Measurements from ENCODE around the gene CDK6. TPM values are rescaled to one million over a fixed set of nuclear protein-coding genes. Genes with fewer than 3 reads are reported as not detected.
"Not testable (repeated sequence)": the region's sequence is repeated elsewhere in the genome, so short reads cannot be mapped to it uniquely, and the experiment has no call there.

CDK6 gene
- total RNA-seq, 1 donor: 36.0 TPM

DNA sequence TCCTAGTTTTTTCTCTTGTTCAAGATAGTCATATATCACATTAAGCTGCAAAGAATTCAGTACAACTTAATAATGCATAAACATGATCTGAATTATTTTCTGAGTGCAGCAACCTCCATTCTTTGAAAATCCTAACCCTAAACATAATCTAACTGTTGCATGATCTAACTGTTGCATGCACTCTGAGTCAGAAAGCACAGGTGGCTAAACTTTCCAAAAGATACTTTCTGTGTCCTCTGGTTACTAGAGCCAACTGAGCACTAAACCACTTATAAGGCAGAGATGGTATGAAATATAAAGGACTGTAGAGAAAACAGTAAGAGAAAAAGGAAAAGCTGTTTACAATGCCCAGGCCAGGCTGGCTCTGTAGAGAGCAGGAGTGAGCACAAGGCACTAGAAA is 223.2 kb downstream of the CDK6 start:
- TF ChIP-seq, protein P1, sequence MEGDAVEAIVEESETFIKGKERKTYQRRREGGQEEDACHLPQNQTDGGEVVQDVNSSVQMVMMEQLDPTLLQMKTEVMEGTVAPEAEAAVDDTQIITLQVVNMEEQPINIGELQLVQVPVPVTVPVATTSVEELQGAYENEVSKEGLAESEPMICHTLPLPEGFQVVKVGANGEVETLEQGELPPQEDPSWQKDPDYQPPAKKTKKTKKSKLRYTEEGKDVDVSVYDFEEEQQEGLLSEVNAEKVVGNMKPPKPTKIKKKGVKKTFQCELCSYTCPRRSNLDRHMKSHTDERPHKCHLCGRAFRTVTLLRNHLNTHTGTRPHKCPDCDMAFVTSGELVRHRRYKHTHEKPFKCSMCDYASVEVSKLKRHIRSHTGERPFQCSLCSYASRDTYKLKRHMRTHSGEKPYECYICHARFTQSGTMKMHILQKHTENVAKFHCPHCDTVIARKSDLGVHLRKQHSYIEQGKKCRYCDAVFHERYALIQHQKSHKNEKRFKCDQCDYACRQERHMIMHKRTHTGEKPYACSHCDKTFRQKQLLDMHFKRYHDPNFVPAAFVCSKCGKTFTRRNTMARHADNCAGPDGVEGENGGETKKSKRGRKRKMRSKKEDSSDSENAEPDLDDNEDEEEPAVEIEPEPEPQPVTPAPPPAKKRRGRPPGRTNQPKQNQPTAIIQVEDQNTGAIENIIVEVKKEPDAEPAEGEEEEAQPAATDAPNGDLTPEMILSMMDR (IDR thresholded peaks at IDR 0.05; ENCODE audit: insufficient read depth, low read length): no peak
- no peak overlapping the region for H3K4me3 ChIP-seq (ENCODE audit: low read depth, low read length)
- DNase-seq (ENCODE audit: low read depth): no peak

DNA sequence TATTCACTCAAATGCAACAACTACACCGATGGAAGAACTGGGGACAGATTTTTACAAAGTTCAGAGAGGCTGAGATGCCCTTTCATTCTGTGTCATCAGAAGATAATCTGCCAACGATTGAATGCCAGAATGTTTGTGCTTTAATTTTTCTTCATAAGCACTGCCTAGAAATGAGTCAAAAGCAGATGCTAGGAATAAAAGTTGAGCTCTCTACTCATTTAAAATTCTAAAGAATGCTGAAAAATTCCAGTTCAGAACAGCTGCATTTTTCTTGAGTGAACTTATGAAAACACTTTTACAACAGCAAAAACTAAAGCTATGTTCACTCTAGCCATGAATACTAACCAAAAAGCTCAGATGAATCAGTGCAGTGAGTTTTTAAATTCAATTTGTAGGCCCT is 223.9 kb downstream of the CDK6 start:
- H3K4me3 ChIP-seq (ENCODE audit: low read depth, low read length): no peak overlapping the region
- DNase-seq (ENCODE audit: low read depth): peak; percentile 69
- TF ChIP-seq, protein P1 (IDR thresholded peaks at IDR 0.05; ENCODE audit: insufficient read depth, low read length): no peak

DNA sequence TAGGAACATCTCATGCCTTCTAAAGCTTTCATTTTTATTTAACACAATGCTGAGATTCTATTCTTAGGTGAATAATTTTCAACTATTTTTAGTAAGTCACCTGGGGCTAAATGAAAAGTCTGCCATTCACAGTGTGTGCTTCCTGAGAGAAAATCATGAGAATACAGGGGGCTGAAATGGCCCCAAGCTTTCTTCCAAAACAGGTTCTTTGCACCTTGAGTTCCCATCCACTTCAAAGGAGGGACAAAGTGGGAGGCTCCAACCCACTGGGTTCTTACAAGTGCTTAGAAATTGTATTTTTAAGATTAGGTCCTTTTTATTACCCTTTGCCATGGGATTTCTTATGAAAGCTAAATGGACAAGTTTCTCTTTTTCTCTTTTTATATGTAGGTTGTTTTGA is 224.6 kb downstream of the CDK6 start:
- TF ChIP-seq, protein P1 (IDR thresholded peaks at IDR 0.05; ENCODE audit: insufficient read depth, low read length): no peak
- DNase-seq (ENCODE audit: low read depth): no peak
- no peak overlapping the region for H3K4me3 ChIP-seq (ENCODE audit: low read depth, low read length)

DNA sequence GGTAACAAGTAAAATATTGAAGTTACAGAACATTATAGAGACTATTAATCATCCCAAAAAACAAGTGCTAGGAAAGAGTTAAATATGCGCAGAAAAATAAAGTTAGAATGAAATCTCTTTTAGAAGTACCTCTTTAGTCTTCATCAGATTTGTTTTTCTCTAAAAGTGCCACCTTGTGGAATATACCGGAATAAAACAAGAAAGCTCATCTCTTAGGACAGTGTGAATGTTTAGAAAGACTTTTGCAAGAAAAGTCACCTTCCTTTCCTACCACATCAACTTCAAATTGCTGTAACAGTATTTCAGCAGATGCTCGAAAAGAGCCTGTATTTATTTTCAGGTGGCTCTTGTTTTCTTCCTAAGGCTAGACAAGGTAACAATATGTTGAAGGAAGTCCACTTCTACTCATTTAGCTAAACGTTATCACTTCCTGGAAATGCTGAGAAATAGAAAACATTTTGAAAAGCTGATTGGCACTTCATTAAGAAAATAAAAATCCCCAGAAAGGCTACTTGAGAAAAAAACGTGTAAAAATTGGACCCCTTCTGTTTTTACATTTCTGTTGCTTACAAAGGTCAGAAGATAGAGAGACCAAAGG is 226.4 kb downstream of the CDK6 start:
- TF ChIP-seq, protein P1 (IDR thresholded peaks at IDR 0.05; ENCODE audit: insufficient read depth, low read length): peak; percentile 42
- no peak overlapping the region for H3K4me3 ChIP-seq (ENCODE audit: low read depth, low read length)
- DNase-seq (ENCODE audit: low read depth): peak; percentile 57

DNA sequence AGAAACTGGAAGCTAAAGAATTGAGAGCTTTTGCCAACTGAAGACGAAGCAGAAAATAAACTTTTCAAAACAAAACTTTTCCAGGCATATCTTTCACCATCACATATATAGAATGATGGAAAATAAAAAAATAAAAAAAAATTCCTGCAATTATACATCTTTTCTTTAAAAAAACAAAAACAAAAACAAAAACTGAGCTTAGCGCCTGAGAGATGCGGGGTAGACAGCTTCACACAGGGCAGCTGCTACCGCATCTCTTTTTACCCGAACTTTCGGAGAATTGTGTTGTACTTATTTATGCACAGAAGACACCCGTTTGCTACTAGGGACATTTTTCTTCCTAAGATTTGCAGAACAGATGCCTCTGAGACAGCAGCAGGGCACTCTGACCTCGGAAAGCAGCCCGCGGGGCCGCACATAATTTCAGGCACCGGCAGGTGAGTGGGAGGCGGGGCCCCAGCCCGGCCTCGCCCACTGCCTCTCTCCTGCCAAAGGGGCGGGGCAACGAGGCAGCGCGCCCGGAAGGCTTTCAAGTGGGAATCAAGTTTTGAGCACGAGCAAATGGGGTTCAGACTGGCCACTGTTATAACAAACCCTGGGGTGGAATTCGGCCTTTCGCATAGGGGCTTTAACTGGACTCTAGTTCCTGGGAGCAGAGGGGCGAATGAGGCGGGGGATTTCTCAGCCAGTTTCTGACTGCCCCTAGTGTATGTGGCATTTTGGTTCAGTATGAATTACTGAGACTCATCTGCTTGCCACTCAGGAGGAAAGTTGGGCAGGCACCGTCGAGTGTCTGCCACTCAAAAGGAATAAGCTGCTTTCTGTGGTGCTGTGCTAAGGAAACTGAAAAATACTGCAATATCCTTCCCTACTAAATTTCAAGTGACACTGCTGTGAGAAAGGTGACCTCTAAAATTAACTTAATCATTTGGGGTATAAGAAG is 227.7 kb downstream of the CDK6 start:
- H3K4me3 ChIP-seq (ENCODE audit: low read depth, low read length): no peak overlapping the region
- DNase-seq (ENCODE audit: low read depth): no peak
- TF ChIP-seq, protein P1 (IDR thresholded peaks at IDR 0.05; ENCODE audit: insufficient read depth, low read length): no peak

DNA sequence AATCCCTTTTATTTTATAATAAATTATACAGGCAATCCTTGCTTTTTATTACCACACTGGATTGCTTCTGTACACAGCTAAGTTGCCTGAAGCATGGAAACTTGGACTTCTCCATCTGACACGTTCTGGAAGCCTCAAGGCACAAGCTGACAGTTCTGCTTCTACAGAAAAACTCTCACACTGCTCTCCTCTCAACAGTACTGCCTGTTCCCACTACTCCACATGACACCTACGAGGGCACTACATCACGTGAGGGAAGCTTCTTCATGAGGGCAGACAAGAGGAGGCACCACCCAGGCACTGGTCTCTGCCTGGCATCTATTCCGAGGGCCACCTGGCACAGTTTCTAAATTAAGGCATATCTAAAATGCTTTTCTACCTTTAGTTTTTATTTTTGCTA is 229.4 kb downstream of the CDK6 start:
- no peak overlapping the region for H3K4me3 ChIP-seq (ENCODE audit: low read depth, low read length)
- no peak for DNase-seq (ENCODE audit: low read depth)
- TF ChIP-seq, protein P1 (IDR thresholded peaks at IDR 0.05; ENCODE audit: insufficient read depth, low read length): no peak

DNA sequence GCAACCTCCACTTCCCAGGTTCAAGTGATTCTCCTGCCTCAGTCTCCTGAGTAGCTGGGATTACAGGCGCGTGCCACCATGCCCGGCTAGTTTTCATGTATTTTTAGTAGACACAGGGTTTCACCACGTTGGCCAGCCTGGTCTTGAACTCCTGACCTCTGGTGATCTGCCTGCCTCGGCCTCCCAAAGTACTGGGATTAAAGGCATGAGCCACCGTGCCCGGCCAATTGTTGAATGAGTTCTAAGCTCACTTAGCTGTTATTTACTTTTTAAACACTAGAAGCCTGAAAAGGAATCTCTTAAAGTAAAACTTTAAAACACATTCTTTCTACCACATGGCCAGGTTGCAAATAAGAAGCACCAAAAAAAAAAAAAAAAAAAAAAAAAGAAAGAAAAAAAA is 231.9 kb downstream of the CDK6 start:
- not testable (repeated sequence) for DNase-seq (ENCODE audit: low read depth); H3K4me3 ChIP-seq (ENCODE audit: low read depth, low read length)
